HCT116 (cell line): ENCODE measurements around the gene TPI1. TPM values are rescaled to one million over a fixed set of nuclear protein-coding genes. Genes with fewer than 3 reads are reported as not detected.
A peak's percentile ranks its signal among the peaks of the same experiment; 100 is the strongest.

ENCODE experiments used
- ATAC-seq: fragments of 200-7000 bp; cut with Tn5 transposase; 2 replicates; pipeline ENCODE4 v1.9.1; 2020; ENCODE audit warnings: mild to moderate bottlenecking, moderate library complexity
- BruUV-seq: library from RNA; stranded (reverse); fragments of 400-500 nt; replicated peaks from 2 replicates; lab custom pipeline; 2021; lab: Mats Ljungman, UMichigan
- CTCF ChIA-PET: fragments of 300-600 bp; sonication (Branson Sonifier 250); formaldehyde crosslinking; loops from one replicate; lab custom pipeline; 2021; ENCODE audit warnings: antibody characterized with exemption; lab: Charles Lee
- POLR2A ChIA-PET: fragments of 300-600, 350-600 bp; sonication (Branson Sonifier 250); formaldehyde crosslinking; loops from one replicate; lab custom pipeline; 2021; ENCODE audit warnings: antibody characterized with exemption; lab: Charles Lee
- RAD21 ChIA-PET, 2 experiments: fragments of 300-600 bp; sonication (Branson Sonifier 250); formaldehyde crosslinking; loops; one replicate each; lab custom pipeline; 2023; ENCODE audit warnings: low total read pairs in 2 of 2; ENCODE audit not compliant: uncharacterized antibody in 2 of 2, unreplicated experiment in 2 of 2, low non-redundant PET in 1 of 2; lab: Charles Lee
- DNase-seq: peaks from one replicate; pipeline ENCODE4 v3.0.0-alpha.2; 2010; ENCODE audit warnings: low read depth, low spot score
- H2AFZ ChIP-seq: fragments of 200-600 bp; shearing (Covaris generic), sonication (generic); 2 replicates; pipeline ENCODE4 v1.6.1; 2017; ENCODE audit warnings: low read depth, mixed run types, mixed read lengths, antibody characterized with exemption, low read length; ENCODE audit not compliant: poor library complexity, severe bottlenecking
- H3K27ac ChIP-seq: 2 replicates; pipeline ENCODE4 v1.5.1; 2012; ENCODE audit warnings: low read depth, low read length
- H3K27me3 ChIP-seq: fragments of 200-600 bp; sonication (generic); 2 replicates; pipeline ENCODE4 v1.6.1; 2016; ENCODE audit warnings: mixed run types, low read length, mixed read lengths; ENCODE audit not compliant: insufficient read depth
- H3K36me3 ChIP-seq, 2 experiments: fragments of 200-500 bp in 1 of 2; fragments of 200-600 bp in 1 of 2; sonication (Bioruptor generic) in 1 of 2; sonication (generic) in 1 of 2; 2 replicates each; pipeline versions ENCODE4 v1.5.1 to v1.6.1; 2014 to 2016; ENCODE audit warnings: low read length in 2 of 2, inconsistent platforms in 1 of 2, mixed read lengths in 1 of 2, mixed run types in 1 of 2; ENCODE audit not compliant: insufficient read depth in 2 of 2, control insufficient read depth in 1 of 2
- H3K4me1 ChIP-seq, 2 experiments: fragments of 200-600 bp in 1 of 2; sonication (generic) in 1 of 2; 2 replicates each; pipeline versions ENCODE4 v1.5.1 to v1.6.1; 2012 to 2017; ENCODE audit warnings: low read length in 2 of 2, inconsistent platforms in 1 of 2, mild to moderate bottlenecking in 1 of 2, mixed read lengths in 1 of 2, mixed run types in 1 of 2, moderate library complexity in 1 of 2; ENCODE audit not compliant: insufficient read depth in 2 of 2, control insufficient read depth in 1 of 2
- H3K4me2 ChIP-seq: fragments of 200-600 bp; sonication (generic); 2 replicates; pipeline ENCODE4 v1.6.1; 2017; ENCODE audit warnings: mixed run types, low read length, mixed read lengths
- H3K4me3 ChIP-seq, 2 experiments: fragments of 200-600 bp in 1 of 2; sonication (generic) in 1 of 2; replicated peaks in 1 of 2; 2 replicates each; pipeline ENCODE4 v1.5.1; 2011 to 2016; ENCODE audit warnings: low read length in 2 of 2, control low read depth in 1 of 2, low read depth in 1 of 2, mild to moderate bottlenecking in 1 of 2, mixed read lengths in 1 of 2, mixed run types in 1 of 2
- H3K79me2 ChIP-seq: fragments of 200-600 bp; sonication (generic); 2 replicates; pipeline ENCODE4 v1.6.1; 2017; ENCODE audit warnings: mild to moderate bottlenecking, mixed run types, low read length, moderate library complexity, mixed read lengths; ENCODE audit not compliant: insufficient read depth
- H3K9ac ChIP-seq: fragments of 200-600 bp; sonication (generic); 2 replicates; pipeline ENCODE4 v1.6.1; 2016; ENCODE audit warnings: low read length, mixed read lengths
- H3K9me2 ChIP-seq: fragments of 200-600 bp; sonication (generic), shearing (Covaris generic); 2 replicates; pipeline ENCODE4 v1.6.1; 2017; ENCODE audit warnings: mixed run types, mild to moderate bottlenecking, moderate library complexity; ENCODE audit not compliant: insufficient read depth
- H3K9me3 ChIP-seq, 2 experiments: fragments of 200-500 bp in 1 of 2; fragments of 200-600 bp in 1 of 2; sonication (Bioruptor generic) in 1 of 2; sonication (generic) in 1 of 2; 2 replicates each; pipeline ENCODE4 v1.6.1; 2014 to 2017; ENCODE audit warnings: low read length in 2 of 2, mixed read lengths in 2 of 2, inconsistent platforms in 1 of 2, low read depth in 1 of 2, mild to moderate bottlenecking in 1 of 2, mixed run types in 1 of 2, moderate library complexity in 1 of 2; ENCODE audit not compliant: control insufficient read depth in 1 of 2, insufficient read depth in 1 of 2
- H4K20me1 ChIP-seq: fragments of 200-600 bp; sonication (generic), shearing (Covaris generic); 2 replicates; pipeline ENCODE4 v1.6.1; 2017; ENCODE audit warnings: mixed run types, mild to moderate bottlenecking, moderate library complexity; ENCODE audit not compliant: insufficient read depth
- ELF1 ChIP-seq: IDR thresholded peaks from 2 replicates; pipeline ENCODE4 v1.6.1; 2012; ENCODE audit warnings: low read depth, borderline replicate concordance
- JUND ChIP-seq: IDR thresholded peaks from 2 replicates; pipeline ENCODE4 v1.6.1; 2012
- POLR2A ChIP-seq: IDR thresholded peaks from 2 replicates; pipeline ENCODE4 v1.7.0; 2011; ENCODE audit warnings: borderline replicate concordance; ENCODE audit not compliant: insufficient read depth, insufficient read length; ENCODE audit errors: extremely low read depth
- RAD21 ChIP-seq: IDR thresholded peaks from 2 replicates; pipeline ENCODE4 v1.6.1; 2012; ENCODE audit warnings: low read depth, mild to moderate bottlenecking
- intact Hi-C: fragments of 100-400 bp; cut with micrococcal nuclease; formaldehyde crosslinking; loops from 2 replicates; pipeline ENCODE4 v1.10.0; 2022
- total RNA-seq: library from RNA; stranded (reverse); gene quantifications from one replicate; pipeline ENCODE4 v1.2.1, GENCODE V29; 2021; ENCODE audit not compliant: unreplicated experiment

TPI1 gene
- total RNA-seq, 1 experiment from 2014 or later = 1,068 TPM

- Histone ChIP-seq H3K27ac (no peak overlapping the region), H3K9ac (no peak overlapping the region), H2AFZ (no peak overlapping the region), H3K79me2 (no peaks in the 10 kb centered on the region), H4K20me1 (no peaks in the 10 kb centered on the region), H3K27me3 (peaks cover 6% of the 10 kb centered on the region; the same call in 1 of the 2 replicates), H3K36me3 (no peaks in the 10 kb centered on the region), H3K9me3 (no peaks in the 10 kb centered on the region), H3K4me2 (no peak overlapping the region), H3K9me2 (no peaks in the 10 kb centered on the region), H3K4me3 (no peak overlapping the region), H3K4me1 (peaks cover 13 to 24% of the 10 kb centered on the region in 2 experiments)
- ATAC-seq (no peak), DNase-seq (no peak)
- CTCF ChIA-PET = no interaction called here
- POLR2A ChIA-PET = interaction anchor here (0.6 kb wide), 1 partner anchor 211 kb away, joined by 5 read pairs; no protein-coding TSS in a partner anchor
- no TSS peak for BruUV-seq
- RAD21 ChIA-PET = no interaction called here
- intact Hi-C loops = no loop called here
- TF ChIP-seq POLR2A (peak; percentile 16), JUND (no peak)
These were observed 48.0 kb upstream of the TPI1 start for GRCh38 chr12:6819106-6820030.

- Histone ChIP-seq H3K9ac (no peak overlapping the region), H3K36me3 (no peaks in the 10 kb centered on the region), H3K9me3 (no peaks in the 10 kb centered on the region), H3K79me2 (no peaks in the 10 kb centered on the region), H3K4me2 (no peak overlapping the region), H4K20me1 (no peaks in the 10 kb centered on the region), H3K4me3 (no peak overlapping the region)
- ChIA-PET RAD21 (no interaction called here), CTCF (no interaction called here)
- BruUV-seq = no TSS peak
- intact Hi-C loops = no loop called here
- TF ChIP-seq ELF1 = no peak
- no peak for TF ChIP-seq RAD21
- peak; percentile 11 for TF ChIP-seq POLR2A
- TF ChIP-seq, all 23 proteins: peak for 1
- peaks cover 6% of the 10 kb centered on the region; the same call in 1 of the 2 replicates for H3K27me3 ChIP-seq
- H3K4me1 ChIP-seq = peaks cover 13 to 25% of the 10 kb centered on the region in 2 experiments
- H2AFZ ChIP-seq = no peak overlapping the region
- H3K27ac ChIP-seq = no peak overlapping the region
- no peak for DNase-seq
- POLR2A ChIA-PET = no interaction called here
- ATAC-seq = no peak
- no peaks in the 10 kb centered on the region for H3K9me2 ChIP-seq
These were observed 47.2 kb upstream of the TPI1 start for GRCh38 chr12:6820166-6820565.
